Astrocyte of the hippocampus (primary cell): Measurements from ENCODE around the gene GNG14.
"Not testable (repeated sequence)": the region's sequence is repeated elsewhere in the genome, so short reads cannot be mapped to it uniquely, and the experiment has no call there.

ENCODE experiments used
- DNase-seq: peaks from one replicate; pipeline ENCODE4 v3.0.0; 2011; ENCODE audit warnings: low read depth, low spot score

GNG14 gene

GRCh38 chr19:12696366-12697335, 8.9 kb downstream of the GNG14 start, which contains the start of gene FBXW9:
FBXW9 (minus strand) TSS chr19:12696631; CDS start chr19:12696581, 50 bp downstream.
- peak; percentile 97 for DNase-seq

GRCh38 chr19:12697425-12697824, 9.6 kb downstream of the GNG14 start:
- not testable (repeated sequence) for DNase-seq

GRCh38 chr19:12698138-12698537, 10.3 kb downstream of the GNG14 start:
- DNase-seq, result no peak

GRCh38 chr19:12701596-12702282, 13.9 kb downstream of the GNG14 start:
- DNase-seq, result no peak

GRCh38 chr19:12703046-12703445, 15.2 kb downstream of the GNG14 start:
- DNase-seq, result peak; percentile 39

GRCh38 chr19:12705169-12705568, 17.4 kb downstream of the GNG14 start:
- no peak for DNase-seq

GRCh38 chr19:12705654-12706331, 18.0 kb downstream of the GNG14 start:
- DNase-seq, result no peak

- DNase-seq, result no peak
Observed at GRCh38 chr19:12706332-12706718, 18.5 kb downstream of the GNG14 start.

- no peak for DNase-seq
Observed at GRCh38 chr19:12708641-12709040, 20.8 kb downstream of the GNG14 start.

GRCh38 chr19:12711187-12711586, 23.4 kb downstream of the GNG14 start:
- DNase-seq, result no peak

- not testable (repeated sequence) for DNase-seq
Observed at GRCh38 chr19:12712077-12712476, 24.3 kb downstream of the GNG14 start.

GRCh38 chr19:12713304-12713703, 25.5 kb downstream of the GNG14 start:
- DNase-seq, result not testable (repeated sequence)

- DNase-seq, result no peak
Observed at GRCh38 chr19:12715102-12715501, 27.3 kb downstream of the GNG14 start.

- DNase-seq, result no peak
Observed at GRCh38 chr19:12715929-12716328, 28.1 kb downstream of the GNG14 start.

- DNase-seq, result no peak
Observed at GRCh38 chr19:12720296-12720695, 32.5 kb downstream of the GNG14 start.

- peak; percentile 45 for DNase-seq
Observed at GRCh38 chr19:12720851-12721655, 33.3 kb downstream of the GNG14 start.

- peak; percentile 87 for DNase-seq
Observed at GRCh38 chr19:12721656-12722565, 34.1 kb downstream of the GNG14 start.

- DNase-seq, result peak; percentile 99
Observed at GRCh38 chr19:12722566-12723380, 35.0 kb downstream of the GNG14 start.

GRCh38 chr19:12723381-12723640, 35.5 kb downstream of the GNG14 start:
- no peak for DNase-seq
